GM19468 (cell line): Measurements from ENCODE around the gene B4GALT6.

Experiments
- ATAC-seq: cut with Tn5 transposase; IDR thresholded peaks from one replicate; pipeline ENCODE4 v1.9.1; 2021; ENCODE audit warnings: mild to moderate bottlenecking, moderate library complexity, moderate number of reproducible peaks; ENCODE audit not compliant: unreplicated experiment; ENCODE audit errors: extremely low read depth

Gene B4GALT6

GRCh38 chr18:31636387-31636786 is 48.0 kb downstream of the B4GALT6 start:
- ATAC-seq, result no peak

- ATAC-seq, result peak; percentile 93
These were observed 50.1 kb downstream of the B4GALT6 start for GRCh38 chr18:31634331-31634713.

GRCh38 chr18:31633392-31634330 is 50.7 kb downstream of the B4GALT6 start:
- ATAC-seq, result no peak

GRCh38 chr18:31632356-31632755 is 52.0 kb downstream of the B4GALT6 start:
- ATAC-seq, result no peak

- ATAC-seq, result no peak
These were observed 52.9 kb downstream of the B4GALT6 start for GRCh38 chr18:31631526-31631925.

- ATAC-seq, result no peak
These were observed 53.8 kb downstream of the B4GALT6 start for GRCh38 chr18:31630549-31630948.

- no peak for ATAC-seq
These were observed 58.0 kb downstream of the B4GALT6 start for GRCh38 chr18:31626409-31626808.

- ATAC-seq, result no peak
These were observed 59.3 kb downstream of the B4GALT6 start for GRCh38 chr18:31624892-31625640.

- ATAC-seq, result no peak
These were observed 65.1 kb downstream of the B4GALT6 start for GRCh38 chr18:31619291-31619690.

GRCh38 chr18:31618801-31619200 is 65.6 kb downstream of the B4GALT6 start:
- ATAC-seq, result no peak

GRCh38 chr18:31617031-31617717 is 67.2 kb downstream of the B4GALT6 start:
- no peak for ATAC-seq

- ATAC-seq, result no peak
These were observed 67.8 kb downstream of the B4GALT6 start for GRCh38 chr18:31616586-31616985.

- no peak for ATAC-seq
These were observed 70.3 kb downstream of the B4GALT6 start for GRCh38 chr18:31614044-31614443.

GRCh38 chr18:31612124-31612523 is 72.3 kb downstream of the B4GALT6 start:
- no peak for ATAC-seq

GRCh38 chr18:31611511-31611910 is 72.9 kb downstream of the B4GALT6 start:
- ATAC-seq, result no peak

GRCh38 chr18:31610286-31611205 is 73.8 kb downstream of the B4GALT6 start:
- ATAC-seq, result peak; percentile 49

- ATAC-seq, result no peak
These were observed 74.5 kb downstream of the B4GALT6 start for GRCh38 chr18:31609886-31610285.

GRCh38 chr18:31607384-31607783 is 77.0 kb downstream of the B4GALT6 start:
- ATAC-seq, result no peak

- ATAC-seq, result no peak
These were observed 78.1 kb downstream of the B4GALT6 start for GRCh38 chr18:31606265-31606664.

GRCh38 chr18:31603315-31603714 is 81.1 kb downstream of the B4GALT6 start:
- no peak for ATAC-seq
